A549 treated with AZD9567 at 1 μM for 4 hours (cell line): ENCODE measurements around the gene FOXP1. TPM values are rescaled to one million over a fixed set of nuclear protein-coding genes. Genes with fewer than 3 reads are reported as not detected.

Source experiments
- total RNA-seq: library from RNA; stranded (reverse); fragments of 200-300 nt; extraction: Qiagen RNA extraction; gene quantifications from 5 replicates; pipeline ENCODE4 v1.2.3, GENCODE V29; 2022; ENCODE audit not compliant: insufficient read depth

FOXP1 gene
- 5.8 to 11.5 TPM (median 6.4 TPM) in 5 replicates for total RNA-seq

GRCh38 chr3:71583566-71584393 lies at the start of gene FOXP1:
FOXP1 (minus strand) TSS chr3:71583728; CDS start chr3:71198381, 385,347 bp downstream.

Other genes starting within 250 kb of the FOXP1 start
- gene EIF4E3, start 141.7 kb upstream of the FOXP1 start, total RNA-seq = 2.7 to 5.8 TPM (median 3.4 TPM) in 5 replicates
- 2.2 to 3.1 TPM (median 2.6 TPM) in 5 replicates for gene GPR27, start 170.1 kb upstream of the FOXP1 start, total RNA-seq
- not detected in 5 replicates for gene PROK2, start 201.4 kb upstream of the FOXP1 start, total RNA-seq